GM20000 (cell line): ENCODE measurements around the gene SLC25A41.
"Not testable (repeated sequence)": the region's sequence is repeated elsewhere in the genome, so short reads cannot be mapped to it uniquely, and the experiment has no call there.

Experiments
- DNase-seq: peaks from one replicate; pipeline ENCODE4 v3.0.0; 2012; ENCODE audit warnings: low spot score
- TF ChIP-seq, protein P1 (sequence below): IDR thresholded peaks from 2 replicates; pipeline ENCODE4 v1.5.1; 2012; ENCODE audit warnings: mild to moderate bottlenecking, control low read depth; ENCODE audit errors: extremely low read depth, missing control alignments

The SLC25A41 gene

DNA sequence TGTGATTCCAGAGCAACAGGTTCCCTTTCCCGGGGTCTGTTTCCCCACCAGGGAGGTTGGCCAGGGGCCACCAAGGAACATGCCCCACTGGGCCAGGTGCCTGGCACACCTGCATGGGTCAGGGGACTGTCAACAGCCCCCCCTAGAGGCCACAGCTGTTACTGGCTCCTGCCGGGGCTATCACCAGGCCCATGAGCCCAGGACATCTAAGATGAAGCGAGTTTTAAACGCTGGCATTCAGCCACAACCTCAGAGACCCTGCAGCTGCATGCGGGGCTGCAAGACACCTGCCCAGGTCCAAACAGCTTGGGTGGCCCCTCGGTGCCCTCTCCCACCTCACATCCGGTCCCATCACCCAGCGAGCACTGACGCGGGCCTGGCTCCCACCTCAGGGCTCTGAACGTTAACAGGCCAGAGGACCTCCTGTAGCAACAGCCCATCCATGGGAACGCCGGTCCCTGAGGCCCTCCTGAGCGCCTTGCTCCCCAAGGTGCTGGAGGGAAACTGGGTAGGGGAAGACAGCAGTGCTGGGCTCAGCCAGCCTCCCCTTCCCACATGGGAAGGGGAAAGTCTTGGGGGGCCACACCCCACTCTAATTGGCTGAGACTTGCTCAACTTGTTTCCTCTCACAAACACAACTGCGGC, 21.0 kb downstream of the SLC25A41 start:
- peak; percentile 69 for DNase-seq

GRCh38 chr19:6412061-6412446, 21.5 kb downstream of the SLC25A41 start:
- TF ChIP-seq, protein P1, sequence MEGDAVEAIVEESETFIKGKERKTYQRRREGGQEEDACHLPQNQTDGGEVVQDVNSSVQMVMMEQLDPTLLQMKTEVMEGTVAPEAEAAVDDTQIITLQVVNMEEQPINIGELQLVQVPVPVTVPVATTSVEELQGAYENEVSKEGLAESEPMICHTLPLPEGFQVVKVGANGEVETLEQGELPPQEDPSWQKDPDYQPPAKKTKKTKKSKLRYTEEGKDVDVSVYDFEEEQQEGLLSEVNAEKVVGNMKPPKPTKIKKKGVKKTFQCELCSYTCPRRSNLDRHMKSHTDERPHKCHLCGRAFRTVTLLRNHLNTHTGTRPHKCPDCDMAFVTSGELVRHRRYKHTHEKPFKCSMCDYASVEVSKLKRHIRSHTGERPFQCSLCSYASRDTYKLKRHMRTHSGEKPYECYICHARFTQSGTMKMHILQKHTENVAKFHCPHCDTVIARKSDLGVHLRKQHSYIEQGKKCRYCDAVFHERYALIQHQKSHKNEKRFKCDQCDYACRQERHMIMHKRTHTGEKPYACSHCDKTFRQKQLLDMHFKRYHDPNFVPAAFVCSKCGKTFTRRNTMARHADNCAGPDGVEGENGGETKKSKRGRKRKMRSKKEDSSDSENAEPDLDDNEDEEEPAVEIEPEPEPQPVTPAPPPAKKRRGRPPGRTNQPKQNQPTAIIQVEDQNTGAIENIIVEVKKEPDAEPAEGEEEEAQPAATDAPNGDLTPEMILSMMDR, result no peak
- no peak for DNase-seq

More for the DNA sequence above, 21.0 kb downstream of the SLC25A41 start:
- TF ChIP-seq, protein P1, result peak; percentile 39

DNA sequence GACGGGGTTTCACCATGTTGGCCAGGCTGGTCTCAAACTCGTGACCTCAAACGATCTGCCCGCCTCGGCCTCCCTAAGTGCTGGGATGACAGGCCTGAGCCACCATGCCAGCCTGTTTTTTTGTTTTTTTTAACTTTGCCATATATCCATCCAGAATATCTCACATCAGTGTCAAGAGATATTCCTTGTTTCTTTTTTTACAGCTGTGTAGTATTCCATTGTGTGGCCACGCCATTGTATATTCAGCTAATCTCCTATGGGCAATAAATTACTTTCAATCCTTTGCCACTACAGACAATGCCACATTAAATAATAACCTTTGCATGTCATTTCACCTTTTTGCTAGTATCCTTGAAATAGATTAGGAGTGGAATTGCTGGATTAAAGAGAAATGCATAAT, 24.2 kb downstream of the SLC25A41 start:
- TF ChIP-seq, protein P1, result no peak
- DNase-seq, result no peak

DNA sequence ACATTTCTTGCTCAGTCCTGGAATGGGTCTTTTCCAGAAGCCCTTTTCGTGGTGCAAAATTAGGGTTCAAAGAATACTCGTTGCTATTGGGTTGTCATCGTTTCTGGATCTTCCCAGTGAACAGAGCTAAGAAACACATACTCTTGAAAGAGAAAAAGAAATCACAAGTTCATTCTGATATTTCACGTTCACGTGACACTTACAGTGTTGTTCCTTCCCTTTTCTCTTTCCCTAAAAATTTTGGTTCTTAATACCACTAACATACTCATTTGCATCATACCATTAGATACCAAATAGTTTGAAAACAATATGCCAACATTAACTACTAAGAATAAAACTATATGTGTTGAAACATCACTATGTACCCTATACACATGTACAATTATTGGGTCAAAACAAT, 27.2 kb downstream of the SLC25A41 start:
- DNase-seq, result no peak
- TF ChIP-seq, protein P1, result no peak

GRCh38 chr19:6402837-6403608, 30.5 kb downstream of the SLC25A41 start:
- no peak for DNase-seq
- TF ChIP-seq, protein P1, result no peak

DNA sequence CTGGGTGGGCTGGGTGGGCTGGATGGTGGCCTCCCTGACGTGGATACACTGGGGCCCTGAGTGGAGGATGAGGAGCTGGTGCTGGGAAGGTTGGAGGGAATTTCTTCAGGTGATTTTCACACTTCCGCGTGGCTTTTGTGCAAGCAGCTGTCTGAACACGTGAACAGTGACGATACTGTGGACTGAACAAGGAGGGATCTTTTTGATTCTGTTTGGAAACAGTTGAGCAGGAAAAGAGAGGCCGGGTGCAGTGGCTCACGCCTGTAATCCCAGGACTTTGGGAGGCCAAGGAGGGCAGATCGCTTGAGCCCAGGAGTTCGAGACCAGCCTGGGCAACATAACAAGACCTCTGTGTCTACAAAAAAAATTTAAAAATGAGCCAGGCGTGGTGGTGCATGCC, 31.5 kb downstream of the SLC25A41 start:
- no peak for DNase-seq
- TF ChIP-seq, protein P1, result no peak

GRCh38 chr19:6400062-6400944, 33.3 kb downstream of the SLC25A41 start:
- not testable (repeated sequence) for DNase-seq
